ENCODE data around the gene PDS5A. TPM values are rescaled to one million over a fixed set of nuclear protein-coding genes. Genes with fewer than 3 reads are reported as not detected.

PDS5A gene
- total and polyA plus RNA-seq, 5 experiments from 2014 or later: 31.1 to 101 (median 46.7) TPM

GRCh38 chr4:39883646-39884045 is 94.1 kb downstream of the PDS5A start:
- H3K27me3 Mint-ChIP-seq: no peaks in the 10 kb centered on the region
- H3K27ac Mint-ChIP-seq: peak overlapping the region in 4 of 10 donors; percentile 18 to 74 (median 62)
- no peak for ATAC-seq
- no peak overlapping the region for H3K4me3 Mint-ChIP-seq
- peaks cover 2 to 11% (median 6%) of the 10 kb centered on the region in 4 donors for H3K4me1 Mint-ChIP-seq
- POLR2A ChIA-PET: no interaction called here
- no peaks in the 10 kb centered on the region for H3K9me3 Mint-ChIP-seq
- DNase-seq: no peak
- H3K36me3 Mint-ChIP-seq: peaks cover 3 to 84% (median 30%) of the 10 kb centered on the region in 3 donors

- POLR2A ChIA-PET: no interaction called here
- ATAC-seq (no peak), DNase-seq (no peak)
- Mint-ChIP-seq H3K27me3 (no peaks in the 10 kb centered on the region), H3K4me3 (no peak overlapping the region), H3K4me1 (peaks cover 2 to 12% (median 6%) of the 10 kb centered on the region in 4 donors), H3K9me3 (no peaks in the 10 kb centered on the region), H3K36me3 (peaks cover 0 to 83% (median 18%) of the 10 kb centered on the region in 3 donors), H3K27ac (peak overlapping the region in 2 of 10 donors; percentile 31 to 49)
Observed at GRCh38 chr4:39881789-39882188, 95.9 kb downstream of the PDS5A start.

GRCh38 chr4:39877971-39878370 is 99.7 kb downstream of the PDS5A start:
- Mint-ChIP-seq H3K36me3 (peaks cover 0 to 80% (median 14%) of the 10 kb centered on the region in 3 donors), H3K27ac (no peak overlapping the region), H3K4me3 (no peak overlapping the region), H3K9me3 (no peaks in the 10 kb centered on the region), H3K4me1 (peaks cover 12 to 21% (median 15%) of the 10 kb centered on the region in 4 donors), H3K27me3 (no peaks in the 10 kb centered on the region)
- POLR2A ChIA-PET: no interaction called here
- no peak for ATAC-seq
- no peak for DNase-seq

GRCh38 chr4:39873823-39874222 is 103.9 kb downstream of the PDS5A start:
- Mint-ChIP-seq H3K4me3 (peak overlapping the region in 1 of 10 donors; percentile 31), H3K27me3 (no peaks in the 10 kb centered on the region), H3K27ac (peak overlapping the region; percentile 10 to 80 (median 58)), H3K36me3 (peaks cover 0 to 86% (median 22%) of the 10 kb centered on the region in 3 donors), H3K4me1 (peaks cover 4 to 14% (median 13%) of the 10 kb centered on the region in 4 donors), H3K9me3 (no peaks in the 10 kb centered on the region)
- ATAC-seq (no peak), DNase-seq (no peak)
- POLR2A ChIA-PET: interaction anchor here (0.6 kb wide), 1 partner anchor 22 kb away, joined by 3 read pairs; no protein-coding TSS in a partner anchor

- no peaks in the 10 kb centered on the region for H3K4me1 Mint-ChIP-seq
- H3K36me3 Mint-ChIP-seq: peaks cover 0 to 77% (median 19%) of the 10 kb centered on the region in 3 donors
- H3K9me3 Mint-ChIP-seq: no peaks in the 10 kb centered on the region
- no peak overlapping the region for H3K4me3 Mint-ChIP-seq
- H3K27ac Mint-ChIP-seq: no peak overlapping the region
- ATAC-seq (no peak), DNase-seq (no peak)
- H3K27me3 Mint-ChIP-seq: no peaks in the 10 kb centered on the region
- POLR2A ChIA-PET: interaction anchor here (0.6 kb wide), 1 partner anchor 970 kb away, joined by 3 read pairs; no protein-coding TSS in a partner anchor
Observed at GRCh38 chr4:39865280-39865679, 112.4 kb downstream of the PDS5A start.

GRCh38 chr4:39864391-39864790 is 113.3 kb downstream of the PDS5A start:
- H3K27me3 Mint-ChIP-seq: no peaks in the 10 kb centered on the region
- ATAC-seq (no peak), DNase-seq (no peak)
- no peak overlapping the region for H3K4me3 Mint-ChIP-seq
- peaks cover 0 to 2% (median under 1%) of the 10 kb centered on the region in 4 donors for H3K4me1 Mint-ChIP-seq
- peaks cover 0 to 78% (median 26%) of the 10 kb centered on the region in 3 donors for H3K36me3 Mint-ChIP-seq
- POLR2A ChIA-PET: no interaction called here
- no peaks in the 10 kb centered on the region for H3K9me3 Mint-ChIP-seq
- H3K27ac Mint-ChIP-seq: peak overlapping the region in 1 of 10 donors; percentile 55

- Mint-ChIP-seq H3K36me3 (peaks cover 3 to 89% (median 38%) of the 10 kb centered on the region in 3 donors), H3K4me3 (no peak overlapping the region), H3K9me3 (peaks cover 0 to 5% (median 3%) of the 10 kb centered on the region in 9 donors), H3K27ac (peak overlapping the region in 2 of 10 donors; percentile 14 to 32), H3K27me3 (no peaks in the 10 kb centered on the region), H3K4me1 (peaks cover 0 to 2% (median under 1%) of the 10 kb centered on the region in 4 donors)
- no peak for DNase-seq
- ATAC-seq: no peak
- POLR2A ChIA-PET: interaction anchor here (0.7 kb wide), 1 partner anchor 92 kb away, joined by 4 read pairs; no protein-coding TSS in a partner anchor
Observed at GRCh38 chr4:39860804-39861203, 116.9 kb downstream of the PDS5A start.

- no peaks in the 10 kb centered on the region for H3K27me3 Mint-ChIP-seq
- H3K9me3 Mint-ChIP-seq: peaks cover 0 to 13% (median 7%) of the 10 kb centered on the region in 9 donors
- H3K4me3 Mint-ChIP-seq: no peak overlapping the region
- H3K27ac Mint-ChIP-seq: peak overlapping the region in 1 of 10 donors; percentile 1
- DNase-seq: no peak
- ATAC-seq: no peak
- H3K4me1 Mint-ChIP-seq: peaks cover 0 to 6% (median under 1%) of the 10 kb centered on the region in 4 donors
- POLR2A ChIA-PET: no interaction called here
- H3K36me3 Mint-ChIP-seq: peaks cover 12 to 89% (median 49%) of the 10 kb centered on the region in 3 donors
Observed at GRCh38 chr4:39855909-39856512, 121.7 kb downstream of the PDS5A start.

GRCh38 chr4:39852636-39853035 is 125.1 kb downstream of the PDS5A start:
- peaks cover 0 to 13% (median 7%) of the 10 kb centered on the region in 9 donors for H3K9me3 Mint-ChIP-seq
- POLR2A ChIA-PET: no interaction called here
- ATAC-seq (no peak), DNase-seq (no peak)
- H3K27me3 Mint-ChIP-seq: no peaks in the 10 kb centered on the region
- no peak overlapping the region for H3K4me3 Mint-ChIP-seq
- H3K4me1 Mint-ChIP-seq: peaks cover 0 to 4% (median 0%) of the 10 kb centered on the region in 4 donors
- peak overlapping the region in 5 of 10 donors; percentile 4 to 75 (median 67) for H3K27ac Mint-ChIP-seq
- peaks cover 12 to 85% (median 28%) of the 10 kb centered on the region in 3 donors for H3K36me3 Mint-ChIP-seq

GRCh38 chr4:39850727-39851126 is 127.0 kb downstream of the PDS5A start:
- peak overlapping the region in 2 of 10 donors; percentile 17 to 25 for H3K27ac Mint-ChIP-seq
- peaks cover 0 to 10% (median 4%) of the 10 kb centered on the region in 9 donors for H3K9me3 Mint-ChIP-seq
- no peaks in the 10 kb centered on the region for H3K27me3 Mint-ChIP-seq
- no peak for ATAC-seq
- H3K4me1 Mint-ChIP-seq: peaks cover 0 to 4% (median 0%) of the 10 kb centered on the region in 4 donors
- H3K4me3 Mint-ChIP-seq: no peak overlapping the region
- POLR2A ChIA-PET: no interaction called here
- no peak for DNase-seq
- peaks cover 8 to 82% (median 17%) of the 10 kb centered on the region in 3 donors for H3K36me3 Mint-ChIP-seq

- POLR2A ChIA-PET: interaction anchor here (0.6 kb wide), 1 partner anchor 1116 kb away, joined by 3 read pairs; no protein-coding TSS in a partner anchor
- H3K9me3 Mint-ChIP-seq: no peaks in the 10 kb centered on the region
- DNase-seq: no peak
Observed at GRCh38 chr4:39846705-39847104, 131.0 kb downstream of the PDS5A start.

GRCh38 chr4:39846120-39846519 is 131.6 kb downstream of the PDS5A start:
- peaks cover 0 to 79% (median 6%) of the 10 kb centered on the region in 3 donors for H3K36me3 Mint-ChIP-seq
- no peaks in the 10 kb centered on the region for H3K27me3 Mint-ChIP-seq
- POLR2A ChIA-PET: interaction anchor here (0.6 kb wide), 1 partner anchor 1116 kb away, joined by 3 read pairs; no protein-coding TSS in a partner anchor
- ATAC-seq: no peak
- no peak overlapping the region for H3K4me3 Mint-ChIP-seq
- no peak for DNase-seq
- no peaks in the 10 kb centered on the region for H3K9me3 Mint-ChIP-seq
- no peaks in the 10 kb centered on the region for H3K4me1 Mint-ChIP-seq
- H3K27ac Mint-ChIP-seq: peak overlapping the region in 1 of 10 donors; percentile 33

More at GRCh38 chr4:39846705-39847104, 131.0 kb downstream of the PDS5A start:
- H3K4me3 Mint-ChIP-seq: no peak overlapping the region
- H3K36me3 Mint-ChIP-seq: peaks cover 0 to 76% (median 5%) of the 10 kb centered on the region in 3 donors
- no peaks in the 10 kb centered on the region for H3K27me3 Mint-ChIP-seq
- ATAC-seq: no peak
- H3K27ac Mint-ChIP-seq: no peak overlapping the region
- H3K4me1 Mint-ChIP-seq: no peaks in the 10 kb centered on the region

- no peaks in the 10 kb centered on the region for H3K9me3 Mint-ChIP-seq
- H3K27ac Mint-ChIP-seq: no peak overlapping the region
- H3K4me3 Mint-ChIP-seq: no peak overlapping the region
- peaks cover 4 to 83% (median 24%) of the 10 kb centered on the region in 3 donors for H3K36me3 Mint-ChIP-seq
- no peaks in the 10 kb centered on the region for H3K4me1 Mint-ChIP-seq
- no peaks in the 10 kb centered on the region for H3K27me3 Mint-ChIP-seq
- DNase-seq: no peak
- no peak for ATAC-seq
- POLR2A ChIA-PET: no interaction called here
Observed at GRCh38 chr4:39841894-39842293, 135.8 kb downstream of the PDS5A start.
